ENCODE data around the gene MAGED2.
"Not testable (repeated sequence)": the region's sequence is repeated elsewhere in the genome, so short reads cannot be mapped to it uniquely, and the experiment has no call there.

Gene MAGED2

GRCh38 chrX:54843050-54843449 lies 35.5 kb downstream of the MAGED2 start:
- no peak for DNase-seq (ENCODE audit: low read depth)
- no peak for TF ChIP-seq CTCF (IDR thresholded peaks at IDR 0.05; ENCODE audit: low read depth, low read length)
- TF ChIP-seq POLR2A (IDR thresholded peaks at IDR 0.05; ENCODE audit: extremely low read depth, insufficient read length) = no peak
- TF ChIP-seq MAX (IDR thresholded peaks at IDR 0.05; ENCODE audit: low read depth, low read length) = no peak
- no peak for TF ChIP-seq MYC (IDR thresholded peaks at IDR 0.05; ENCODE audit: low read depth, low read length)

GRCh38 chrX:54847700-54848099 lies 40.2 kb downstream of the MAGED2 start:
- DNase-seq (ENCODE audit: low read depth); H3K4me3 ChIP-seq (ENCODE audit: low read depth, low read length): not testable (repeated sequence)

More at GRCh38 chrX:54843050-54843449, 35.5 kb downstream of the MAGED2 start:
- H3K4me3 ChIP-seq (ENCODE audit: low read depth, low read length) = no peak overlapping the region

GRCh38 chrX:54865208-54865607 lies 57.7 kb downstream of the MAGED2 start:
- TF ChIP-seq MAX (IDR thresholded peaks at IDR 0.05; ENCODE audit: low read depth, low read length) = no peak
- no peak for TF ChIP-seq MYC (IDR thresholded peaks at IDR 0.05; ENCODE audit: low read depth, low read length)
- no peak for TF ChIP-seq CTCF (IDR thresholded peaks at IDR 0.05; ENCODE audit: low read depth, low read length)
- TF ChIP-seq POLR2A (IDR thresholded peaks at IDR 0.05; ENCODE audit: extremely low read depth, insufficient read length) = no peak
- H3K4me3 ChIP-seq (ENCODE audit: low read depth, low read length) = no peak overlapping the region
- DNase-seq (ENCODE audit: low read depth) = peak; percentile 8

Measured in NB4 (cell line).